Keratinocyte (primary cell): ENCODE results near the gene SPAG16. TPM values are rescaled to one million over a fixed set of nuclear protein-coding genes. Genes with fewer than 3 reads are reported as not detected.

Experiments
- DNase-seq: peaks from one replicate; pipeline ENCODE4 v3.0.0-alpha.2; 2011; ENCODE audit warnings: low read depth, missing footprints, low spot score
- FAIRE-seq: peaks from 2 replicates; lab custom pipeline; 2011; peaks lifted over from hg19 to GRCh38; lab: Jason Lieb, UNC
- H2AFZ ChIP-seq: 2 replicates; pipeline ENCODE4 v1.6.0; 2012; ENCODE audit warnings: low read length, control low read depth, inconsistent platforms; ENCODE audit not compliant: control insufficient read depth
- H3K27ac ChIP-seq: 2 replicates; pipeline ENCODE4 v1.5.1; 2011; ENCODE audit warnings: low read length; ENCODE audit not compliant: control insufficient read depth, insufficient read depth
- H3K27me3 ChIP-seq: 3 replicates; pipeline ENCODE4 v1.6.0; 2011; ENCODE audit warnings: low read length; ENCODE audit not compliant: control insufficient read depth, insufficient read depth; ENCODE audit errors: extremely low read depth
- H3K36me3 ChIP-seq, 2 experiments: 2 replicates in 1 of 2; 3 replicates in 1 of 2; pipeline ENCODE4 v1.5.1; 2011; ENCODE audit warnings: low read length in 2 of 2, mild to moderate bottlenecking in 1 of 2; ENCODE audit not compliant: control insufficient read depth in 2 of 2, insufficient read depth in 2 of 2; ENCODE audit errors: extremely low read depth in 1 of 2
- H3K4me1 ChIP-seq: 3 replicates; pipeline ENCODE4 v1.5.1; 2011; ENCODE audit warnings: low read length; ENCODE audit not compliant: control insufficient read depth, insufficient read depth; ENCODE audit errors: extremely low read depth
- H3K4me2 ChIP-seq: 3 replicates; pipeline ENCODE4 v1.6.0; 2011; ENCODE audit warnings: low read depth, low read length; ENCODE audit not compliant: control insufficient read depth, insufficient read depth; ENCODE audit errors: extremely low read depth
- H3K4me3 ChIP-seq, 3 experiments: fragments of 200-600 bp in 1 of 3; sonication (generic) in 1 of 3; 2 replicates in 2 of 3; 3 replicates in 1 of 3; pipeline ENCODE4 v1.5.1; 2011 to 2016; ENCODE audit warnings: low read length in 3 of 3, mild to moderate bottlenecking in 3 of 3, control low read depth in 2 of 3, inconsistent platforms in 1 of 3, low read depth in 1 of 3, mixed read lengths in 1 of 3, mixed run types in 1 of 3, moderate library complexity in 1 of 3; ENCODE audit not compliant: control insufficient read depth in 2 of 3, insufficient read depth in 2 of 3; ENCODE audit errors: extremely low read depth in 1 of 3
- H3K79me2 ChIP-seq: 2 replicates; pipeline ENCODE4 v1.6.0; 2012; ENCODE audit warnings: low read length; ENCODE audit not compliant: control insufficient read depth, insufficient read depth
- H3K9ac ChIP-seq: 3 replicates; pipeline ENCODE4 v1.6.0; 2011; ENCODE audit warnings: low read length; ENCODE audit not compliant: control insufficient read depth, insufficient read depth; ENCODE audit errors: extremely low read depth
- H3K9me1 ChIP-seq: 3 replicates; pipeline ENCODE4 v1.6.0; 2011; ENCODE audit warnings: low read length; ENCODE audit not compliant: control insufficient read depth, insufficient read depth; ENCODE audit errors: extremely low read depth
- H3K9me3 ChIP-seq: 2 replicates; pipeline ENCODE4 v1.5.1; 2012; ENCODE audit warnings: low read depth, low read length; ENCODE audit not compliant: control insufficient read depth
- H4K20me1 ChIP-seq: 3 replicates; pipeline ENCODE4 v1.6.0; 2011; ENCODE audit warnings: low read length; ENCODE audit not compliant: control insufficient read depth, insufficient read depth; ENCODE audit errors: extremely low read depth
- EZH2 ChIP-seq: IDR thresholded peaks from one replicate; pipeline ENCODE4 v1.6.1; 2012; ENCODE audit warnings: inconsistent platforms, mild to moderate bottlenecking, low read length, moderate library complexity
- dilution Hi-C: fragments of 300-500 bp; cut with MboI; formaldehyde crosslinking; loops from one replicate; pipeline ENCODE4 v1.7.0; 2020; ENCODE audit warnings: low sequenced_read_pairs; ENCODE audit not compliant: extremely low pct_ligation_motif_present
- polyA plus RNA-seq, 5 experiments: library from polyadenylated mRNA; depleted of rRNA in 3 of 5; stranded (reverse) in 3 of 5; stranded (forward) in 1 of 5; unstranded in 1 of 5; fragments of >200 nt; gene quantifications; 1 replicate in 1 of 5; 2 replicates in 3 of 5; 3 replicates in 1 of 5; pipeline versions ENCODE4 v1.2.1 to v1.2.3, GENCODE V29; 2011 to 2012; ENCODE audit warnings: missing spikeins in 2 of 5, low read depth in 1 of 5, low replicate concordance in 1 of 5
- TF ChIP-seq, protein P1 (sequence below), 3 experiments: IDR thresholded peaks in 1 of 3; conservative IDR thresholded peaks in 1 of 3; optimal IDR thresholded peaks in 1 of 3; 2 replicates in 2 of 3; 3 replicates in 1 of 3; pipeline versions ENCODE3 to v1.5.1; 2011; ENCODE audit warnings: low read length in 3 of 3, mild to moderate bottlenecking in 3 of 3, moderate library complexity in 2 of 3, control low read depth in 1 of 3, inconsistent platforms in 1 of 3; ENCODE audit not compliant: insufficient read depth in 2 of 3; ENCODE audit errors: extremely low read depth in 1 of 3

SPAG16 gene
- polyA plus RNA-seq, 1 donor (not counting 4 experiments of a cell fraction or from before 2014, with no cell fraction given) = 19.6 TPM

DNA sequence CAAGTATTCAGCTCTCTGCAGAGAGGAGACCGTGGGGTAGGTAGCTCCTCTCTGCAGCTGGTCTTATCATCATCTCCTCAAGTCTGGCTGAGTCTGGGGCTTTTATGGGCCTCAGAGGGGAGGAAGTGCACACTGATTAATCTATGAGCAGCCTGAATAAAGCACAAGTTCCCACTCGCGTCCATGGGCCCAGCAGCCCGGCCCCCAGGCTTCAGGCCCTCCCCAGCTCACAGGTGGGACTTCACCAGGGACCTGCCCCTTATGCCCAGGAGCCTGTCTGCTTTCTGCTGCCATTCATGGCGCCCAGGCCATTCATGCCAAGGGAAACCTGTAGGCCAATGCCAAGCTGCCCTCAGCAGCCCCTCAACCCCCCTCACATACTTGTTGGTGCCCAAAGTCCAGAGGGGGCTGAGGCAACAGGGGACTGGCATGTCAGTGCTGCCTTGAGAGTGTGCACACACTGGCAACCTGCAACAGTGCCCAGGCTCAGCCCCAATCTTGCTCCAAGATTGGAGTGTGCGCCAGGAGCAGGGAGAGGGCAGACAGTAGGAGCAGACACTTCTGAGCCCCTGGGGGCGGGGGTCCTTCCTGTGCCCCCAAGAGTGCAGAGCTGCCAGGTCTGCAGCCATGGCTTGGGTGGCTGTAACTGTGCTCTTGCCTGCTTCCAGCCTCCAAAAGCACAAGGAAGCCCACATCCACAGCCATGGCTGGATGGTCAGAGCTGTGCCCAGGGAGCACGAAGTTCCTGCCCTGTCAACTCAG lies 751.0 kb downstream of the SPAG16 start:
- dilution Hi-C loops = no loop called here
- FAIRE-seq = no peak
- no peak for TF ChIP-seq EZH2
- TF ChIP-seq, protein P1, sequence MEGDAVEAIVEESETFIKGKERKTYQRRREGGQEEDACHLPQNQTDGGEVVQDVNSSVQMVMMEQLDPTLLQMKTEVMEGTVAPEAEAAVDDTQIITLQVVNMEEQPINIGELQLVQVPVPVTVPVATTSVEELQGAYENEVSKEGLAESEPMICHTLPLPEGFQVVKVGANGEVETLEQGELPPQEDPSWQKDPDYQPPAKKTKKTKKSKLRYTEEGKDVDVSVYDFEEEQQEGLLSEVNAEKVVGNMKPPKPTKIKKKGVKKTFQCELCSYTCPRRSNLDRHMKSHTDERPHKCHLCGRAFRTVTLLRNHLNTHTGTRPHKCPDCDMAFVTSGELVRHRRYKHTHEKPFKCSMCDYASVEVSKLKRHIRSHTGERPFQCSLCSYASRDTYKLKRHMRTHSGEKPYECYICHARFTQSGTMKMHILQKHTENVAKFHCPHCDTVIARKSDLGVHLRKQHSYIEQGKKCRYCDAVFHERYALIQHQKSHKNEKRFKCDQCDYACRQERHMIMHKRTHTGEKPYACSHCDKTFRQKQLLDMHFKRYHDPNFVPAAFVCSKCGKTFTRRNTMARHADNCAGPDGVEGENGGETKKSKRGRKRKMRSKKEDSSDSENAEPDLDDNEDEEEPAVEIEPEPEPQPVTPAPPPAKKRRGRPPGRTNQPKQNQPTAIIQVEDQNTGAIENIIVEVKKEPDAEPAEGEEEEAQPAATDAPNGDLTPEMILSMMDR (optimal IDR thresholded peaks at IDR 0.05 in 1 of 3, IDR thresholded peaks at IDR 0.05 in 1 of 3, conservative IDR thresholded peaks at IDR 0.05 in 1 of 3; ENCODE audit: extremely low read depth in 1 of 3, insufficient read depth in 2 of 3, low read length in 3 of 3) = no peak
- no peak overlapping the region for H3K4me2 ChIP-seq
- no peaks in the 10 kb centered on the region for H4K20me1 ChIP-seq
- H2AFZ ChIP-seq = no peak overlapping the region
- H3K9ac ChIP-seq = no peak overlapping the region
- H3K9me3 ChIP-seq = no peaks in the 10 kb centered on the region
- DNase-seq = no peak
- no peak overlapping the region for H3K27ac ChIP-seq
- no peaks in the 10 kb centered on the region for H3K36me3 ChIP-seq
- no peaks in the 10 kb centered on the region for H3K79me2 ChIP-seq
- H3K4me1 ChIP-seq = no peaks in the 10 kb centered on the region
- H3K27me3 ChIP-seq = no peaks in the 10 kb centered on the region
- H3K4me3 ChIP-seq = no peak overlapping the region
- H3K9me1 ChIP-seq = no peaks in the 10 kb centered on the region

DNA sequence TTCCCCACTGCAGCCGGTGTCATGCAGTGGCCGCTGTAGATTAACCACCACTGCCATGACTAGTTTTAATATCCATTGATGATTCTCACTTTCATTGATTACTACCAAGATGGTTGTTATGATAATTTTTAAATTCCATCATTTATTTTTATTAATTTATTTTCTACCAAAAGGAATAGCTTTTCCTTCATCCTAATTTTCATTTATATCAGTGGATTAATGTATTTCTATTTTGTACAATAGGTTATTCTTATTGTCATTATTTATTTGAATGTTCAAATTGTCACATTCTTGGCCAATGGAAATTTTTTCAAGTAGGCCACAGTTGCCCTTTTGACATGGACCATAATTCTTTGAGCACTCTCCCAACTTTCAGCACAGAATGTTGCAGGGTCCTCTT lies 751.7 kb downstream of the SPAG16 start:
- no peak overlapping the region for H2AFZ ChIP-seq
- H3K4me1 ChIP-seq = no peaks in the 10 kb centered on the region
- H3K79me2 ChIP-seq = no peaks in the 10 kb centered on the region
- H3K4me3 ChIP-seq = no peak overlapping the region
- H3K9ac ChIP-seq = no peak overlapping the region
- no peaks in the 10 kb centered on the region for H3K9me1 ChIP-seq
- no peak for DNase-seq
- TF ChIP-seq EZH2 = no peak
- TF ChIP-seq, protein P1 (optimal IDR thresholded peaks at IDR 0.05 in 1 of 3, IDR thresholded peaks at IDR 0.05 in 1 of 3, conservative IDR thresholded peaks at IDR 0.05 in 1 of 3; ENCODE audit: extremely low read depth in 1 of 3, insufficient read depth in 2 of 3, low read length in 3 of 3) = no peak
- no peaks in the 10 kb centered on the region for H4K20me1 ChIP-seq
- H3K27me3 ChIP-seq = no peaks in the 10 kb centered on the region
- no peak overlapping the region for H3K4me2 ChIP-seq
- H3K27ac ChIP-seq = no peak overlapping the region
- H3K9me3 ChIP-seq = no peaks in the 10 kb centered on the region
- no peak for FAIRE-seq
- dilution Hi-C loops = no loop called here
- H3K36me3 ChIP-seq = no peaks in the 10 kb centered on the region
